Effector memory CD4-positive, alpha-beta T cell (primary cell): ENCODE measurements around the gene TMEM163.
A peak's percentile ranks its signal among the peaks of the same experiment; 100 is the strongest.
"Not testable (repeated sequence)": the region's sequence is repeated elsewhere in the genome, so short reads cannot be mapped to it uniquely, and the experiment has no call there.

Experiments used
- DNase-seq, 3 donors: peaks; one replicate each; pipeline ENCODE4 v3.0.0-alpha.2; 2020
- H3K27ac ChIP-seq: 2 replicates; pipeline ENCODE4 v1.7.0; 2013; ENCODE audit warnings: mild to moderate bottlenecking, low read length, moderate library complexity; ENCODE audit not compliant: insufficient read depth, poor library complexity, severe bottlenecking
- H3K27me3 ChIP-seq: replicated peaks from 2 replicates; pipeline ENCODE4 v1.7.0; 2013; ENCODE audit warnings: mild to moderate bottlenecking, low read length; ENCODE audit not compliant: insufficient read depth, control insufficient read depth, poor library complexity, severe bottlenecking
- H3K36me3 ChIP-seq: 2 replicates; pipeline ENCODE4 v1.7.0; 2013; ENCODE audit warnings: mild to moderate bottlenecking, low read length, moderate library complexity; ENCODE audit not compliant: control insufficient read depth, insufficient read depth
- H3K4me1 ChIP-seq: 2 replicates; pipeline ENCODE4 v1.7.0; 2013; ENCODE audit warnings: low read length, mild to moderate bottlenecking; ENCODE audit not compliant: control insufficient read depth, insufficient read depth, poor library complexity, severe bottlenecking
- H3K4me3 ChIP-seq: 2 replicates; pipeline ENCODE4 v1.7.0; 2013; ENCODE audit warnings: low read length, low read depth, mild to moderate bottlenecking; ENCODE audit not compliant: insufficient read depth, poor library complexity, severe bottlenecking
- H3K9me3 ChIP-seq: 2 replicates; pipeline ENCODE4 v1.7.0; 2013; ENCODE audit warnings: mild to moderate bottlenecking, low read length, moderate library complexity; ENCODE audit not compliant: control insufficient read depth
- total RNA-seq, 3 donors: gene quantifications; one replicate each; lab custom pipeline; 2026; lab: John Stamatoyannopoulos, UW

TMEM163 gene
- 0.17 to 0.97 (median 0.35) reads per million in 3 donors for total RNA-seq

DNA sequence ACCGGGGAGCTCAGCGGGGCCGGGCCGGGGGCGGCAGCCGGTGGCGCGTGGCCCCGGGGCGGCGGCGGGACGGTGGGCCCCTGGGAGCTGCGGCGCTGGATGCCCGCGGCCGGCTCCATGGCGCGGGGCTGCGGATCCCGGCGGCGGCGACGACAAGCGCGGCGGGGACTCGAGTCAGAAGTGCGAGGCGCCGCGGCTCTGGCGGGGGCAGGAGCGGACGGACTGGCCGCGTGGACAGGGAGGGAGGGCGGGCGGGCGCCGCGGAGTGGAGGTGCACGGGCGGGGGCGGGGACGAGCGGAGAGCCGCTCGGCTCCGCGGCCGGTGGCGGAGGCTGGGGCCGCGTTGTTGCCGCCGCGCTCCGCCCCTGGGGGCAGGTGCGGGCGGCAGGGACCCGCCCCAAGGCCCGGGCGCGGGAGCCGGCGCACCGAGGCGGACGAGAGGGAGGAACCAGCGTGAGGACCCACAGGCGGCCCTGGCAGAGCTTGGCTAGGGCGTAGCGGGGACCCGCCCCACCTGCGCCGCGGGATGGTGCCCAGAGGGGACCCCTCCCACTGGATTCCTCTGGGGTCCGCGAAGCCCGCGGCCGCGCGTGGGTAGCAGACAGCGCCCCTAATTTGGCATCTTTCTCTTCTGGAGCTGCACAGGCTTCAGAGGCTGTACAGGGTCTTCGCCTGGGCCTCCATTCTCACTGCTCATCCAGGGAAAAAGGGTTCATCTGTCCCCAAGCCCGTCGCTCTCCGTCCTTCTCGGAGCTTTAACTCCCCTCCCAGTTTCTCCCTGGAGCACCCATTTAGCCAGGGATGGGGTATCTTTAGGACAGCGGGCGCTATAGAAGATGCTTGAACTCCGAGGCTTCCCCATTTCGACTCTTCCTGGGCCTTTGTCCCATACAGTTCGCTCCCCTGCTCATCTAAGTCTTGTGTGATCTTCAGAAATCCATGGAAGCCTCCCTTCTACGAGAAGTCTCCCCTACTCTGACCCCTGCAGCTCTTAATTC lies at the start of gene TMEM163:
TSS of gene TMEM163 (minus strand) at position 184 of the 998 bp plus-strand sequence.
- peaks cover 17% of the 10 kb centered on the region for H3K27me3 ChIP-seq
- no peaks in the 10 kb centered on the region for H3K9me3 ChIP-seq
- no peaks in the 10 kb centered on the region for H3K36me3 ChIP-seq
- H3K4me3 ChIP-seq = peak within 1 kb of the TSS; percentile 41
- DNase-seq = no peak
- H3K27ac ChIP-seq = no peak within 1 kb of the TSS
- peaks cover 9% of the 10 kb centered on the region for H3K4me1 ChIP-seq

- H3K4me3 ChIP-seq = no peak overlapping the region
- H3K9me3 ChIP-seq = no peaks in the 10 kb centered on the region
- H3K36me3 ChIP-seq = no peaks in the 10 kb centered on the region
- no peak overlapping the region for H3K27ac ChIP-seq
- no peak for DNase-seq
- H3K27me3 ChIP-seq = no peaks in the 10 kb centered on the region
- H3K4me1 ChIP-seq = no peaks in the 10 kb centered on the region
Measured at GRCh38 chr2:134766583-134766982, 47.8 kb upstream of the TMEM163 start.

GRCh38 chr2:134765987-134766386 lies 47.2 kb upstream of the TMEM163 start:
- Histone ChIP-seq H3K4me3 (no peak overlapping the region), H3K27me3 (no peaks in the 10 kb centered on the region), H3K27ac (no peak overlapping the region), H3K9me3 (no peaks in the 10 kb centered on the region), H3K36me3 (no peaks in the 10 kb centered on the region), H3K4me1 (no peaks in the 10 kb centered on the region)
- no peak for DNase-seq

DNA sequence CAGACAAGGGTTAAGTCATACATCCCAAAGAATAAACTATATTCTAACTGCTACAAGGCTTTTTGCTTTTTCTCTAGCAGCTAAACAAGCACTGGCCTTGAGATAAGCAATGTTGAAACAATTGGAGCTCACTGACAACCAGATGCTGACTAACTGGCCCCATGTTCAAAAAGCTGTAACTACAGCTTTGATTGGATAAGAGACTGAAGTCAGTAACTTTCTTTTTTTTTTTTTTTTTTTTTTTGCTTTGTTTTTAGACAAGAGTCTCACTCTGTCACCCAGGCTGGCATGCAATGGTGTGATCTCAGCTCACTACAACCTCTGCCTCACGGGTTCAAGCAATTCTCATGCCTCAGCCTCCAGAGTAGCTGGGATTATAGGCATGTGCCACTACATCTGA lies 45.4 kb upstream of the TMEM163 start:
- Histone ChIP-seq H3K27ac (no peak overlapping the region), H3K4me3 (no peak overlapping the region), H3K27me3 (no peaks in the 10 kb centered on the region), H3K36me3 (no peaks in the 10 kb centered on the region), H3K4me1 (no peaks in the 10 kb centered on the region), H3K9me3 (no peaks in the 10 kb centered on the region)
- DNase-seq = no peak

GRCh38 chr2:134763164-134763710 lies 44.4 kb upstream of the TMEM163 start:
- Histone ChIP-seq H3K4me3 (no peak overlapping the region), H3K27ac (no peak overlapping the region), H3K4me1 (no peaks in the 10 kb centered on the region), H3K9me3 (no peaks in the 10 kb centered on the region), H3K36me3 (no peaks in the 10 kb centered on the region), H3K27me3 (no peaks in the 10 kb centered on the region)
- no peak for DNase-seq

DNA sequence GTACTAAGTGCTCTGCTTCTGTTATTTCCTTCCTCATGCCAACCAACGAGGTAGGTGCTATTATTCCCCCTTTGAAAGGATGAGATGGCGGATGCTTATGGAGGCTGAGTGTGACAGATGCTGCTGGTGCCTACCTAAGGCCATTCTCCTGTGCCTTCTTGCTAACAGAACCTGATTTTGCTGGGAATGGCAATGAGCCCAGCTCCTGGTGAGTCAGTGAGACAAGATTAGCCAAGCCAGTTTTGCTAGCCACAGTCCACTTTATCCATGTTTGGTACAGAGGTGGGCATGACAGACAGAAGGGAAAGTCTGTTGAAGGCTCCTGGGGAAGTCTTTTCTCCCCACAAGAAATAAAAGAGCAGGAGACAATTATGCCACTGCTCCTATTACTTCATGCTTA lies 43.7 kb upstream of the TMEM163 start:
- Histone ChIP-seq H3K27ac (no peak overlapping the region), H3K9me3 (no peaks in the 10 kb centered on the region), H3K36me3 (no peaks in the 10 kb centered on the region), H3K4me3 (no peak overlapping the region), H3K27me3 (no peaks in the 10 kb centered on the region), H3K4me1 (no peaks in the 10 kb centered on the region)
- no peak for DNase-seq

DNA sequence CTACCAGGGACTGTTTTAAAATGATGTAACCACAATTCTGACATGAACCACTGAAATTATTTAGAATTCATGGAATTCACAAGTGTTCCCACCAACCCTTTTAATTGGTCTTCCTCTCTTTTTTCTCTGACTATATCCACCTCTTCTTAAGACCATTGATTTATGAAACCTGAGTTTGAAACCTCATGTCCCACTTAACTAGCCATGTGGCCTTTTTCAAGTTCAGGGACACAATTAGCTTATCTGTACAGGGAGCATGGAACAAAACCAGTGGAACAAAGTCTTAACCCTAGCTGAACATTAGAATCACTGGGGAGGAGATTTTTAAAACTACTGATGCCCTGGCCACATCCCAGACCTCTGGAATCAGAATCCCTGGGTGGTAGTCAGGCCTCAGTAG lies 41.6 kb upstream of the TMEM163 start:
- Histone ChIP-seq H3K4me1 (no peaks in the 10 kb centered on the region), H3K36me3 (no peaks in the 10 kb centered on the region), H3K9me3 (no peaks in the 10 kb centered on the region), H3K27ac (no peak overlapping the region), H3K4me3 (no peak overlapping the region), H3K27me3 (no peaks in the 10 kb centered on the region)
- DNase-seq = no peak

DNA sequence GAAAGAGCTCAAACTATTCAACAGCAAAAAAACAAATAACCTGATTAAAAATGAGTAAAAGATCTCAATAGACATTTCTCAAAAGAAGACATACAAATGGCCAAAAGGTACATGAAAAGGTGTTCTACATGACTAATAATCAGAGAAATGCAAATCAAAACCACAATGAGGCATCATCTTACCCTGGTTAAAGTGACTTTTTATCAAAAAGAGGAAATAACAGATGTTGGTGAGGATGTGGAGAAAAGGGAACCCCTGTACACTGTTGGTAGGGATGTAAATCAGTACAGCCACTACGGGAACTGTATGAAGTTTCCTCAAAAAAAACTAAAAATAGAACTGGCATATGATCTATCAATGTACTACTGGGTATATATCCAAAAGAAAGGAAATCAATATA lies 39.8 kb upstream of the TMEM163 start:
- Histone ChIP-seq H3K4me1 (no peaks in the 10 kb centered on the region), H3K9me3 (no peaks in the 10 kb centered on the region), H3K36me3 (no peaks in the 10 kb centered on the region), H3K27ac (no peak overlapping the region), H3K4me3 (no peak overlapping the region), H3K27me3 (no peaks in the 10 kb centered on the region)
- no peak for DNase-seq

DNA sequence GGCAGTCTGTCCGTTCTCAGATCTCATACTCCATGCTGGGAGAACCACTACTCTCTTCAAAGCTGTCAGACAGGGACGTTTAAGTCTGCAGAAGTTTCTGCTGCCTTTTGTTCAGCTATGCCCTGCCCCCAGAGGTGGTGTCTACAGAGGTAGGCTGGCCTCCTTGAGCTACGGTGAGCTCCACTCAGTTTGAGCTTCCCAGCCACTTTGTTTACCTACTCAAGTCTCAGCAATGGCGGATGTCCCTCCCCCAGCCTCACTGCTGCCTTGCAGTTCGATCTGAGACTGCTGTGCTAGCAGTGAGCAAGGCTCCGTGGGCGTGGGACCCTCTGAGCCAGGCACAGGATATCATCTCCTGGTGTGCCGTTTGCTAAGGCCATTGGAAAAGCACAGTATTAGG lies 33.2 kb upstream of the TMEM163 start:
- H3K36me3 ChIP-seq, H3K27ac ChIP-seq, H3K4me3 ChIP-seq, H3K4me1 ChIP-seq, DNase-seq, H3K9me3 ChIP-seq, H3K27me3 ChIP-seq: not testable (repeated sequence)

DNA sequence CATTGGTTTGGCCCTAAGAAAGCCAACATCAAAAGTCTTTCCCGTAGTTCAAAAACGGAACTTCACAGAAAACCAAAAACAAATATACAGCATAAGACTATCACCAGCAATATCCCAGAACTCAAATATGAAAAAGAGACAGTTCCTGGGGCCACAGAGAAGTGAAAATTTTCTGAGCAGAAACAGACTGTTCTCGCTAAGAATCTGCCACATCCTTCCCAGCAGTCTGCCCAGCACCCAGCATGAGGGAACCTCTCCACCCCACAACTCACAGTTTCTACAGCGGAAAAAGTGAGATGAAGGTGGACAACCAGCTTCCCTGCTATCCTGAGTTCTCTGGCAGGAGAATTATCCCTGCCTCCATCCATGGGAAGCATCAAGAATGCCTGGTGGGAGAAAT lies 26.7 kb upstream of the TMEM163 start:
- H3K4me1 ChIP-seq = no peaks in the 10 kb centered on the region
- no peaks in the 10 kb centered on the region for H3K9me3 ChIP-seq
- no peak overlapping the region for H3K27ac ChIP-seq
- no peak overlapping the region for H3K4me3 ChIP-seq
- no peaks in the 10 kb centered on the region for H3K27me3 ChIP-seq
- DNase-seq = no peak
- H3K36me3 ChIP-seq = no peaks in the 10 kb centered on the region
